ENCODE data around the gene GIGYF1. TPM values are rescaled to one million over a fixed set of nuclear protein-coding genes. Genes with fewer than 3 reads are reported as not detected.
"Not testable (repeated sequence)": the region's sequence is repeated elsewhere in the genome, so short reads cannot be mapped to it uniquely, and the experiment has no call there.

GIGYF1 gene
- total RNA-seq, 1 donor: 29.3 TPM

DNA sequence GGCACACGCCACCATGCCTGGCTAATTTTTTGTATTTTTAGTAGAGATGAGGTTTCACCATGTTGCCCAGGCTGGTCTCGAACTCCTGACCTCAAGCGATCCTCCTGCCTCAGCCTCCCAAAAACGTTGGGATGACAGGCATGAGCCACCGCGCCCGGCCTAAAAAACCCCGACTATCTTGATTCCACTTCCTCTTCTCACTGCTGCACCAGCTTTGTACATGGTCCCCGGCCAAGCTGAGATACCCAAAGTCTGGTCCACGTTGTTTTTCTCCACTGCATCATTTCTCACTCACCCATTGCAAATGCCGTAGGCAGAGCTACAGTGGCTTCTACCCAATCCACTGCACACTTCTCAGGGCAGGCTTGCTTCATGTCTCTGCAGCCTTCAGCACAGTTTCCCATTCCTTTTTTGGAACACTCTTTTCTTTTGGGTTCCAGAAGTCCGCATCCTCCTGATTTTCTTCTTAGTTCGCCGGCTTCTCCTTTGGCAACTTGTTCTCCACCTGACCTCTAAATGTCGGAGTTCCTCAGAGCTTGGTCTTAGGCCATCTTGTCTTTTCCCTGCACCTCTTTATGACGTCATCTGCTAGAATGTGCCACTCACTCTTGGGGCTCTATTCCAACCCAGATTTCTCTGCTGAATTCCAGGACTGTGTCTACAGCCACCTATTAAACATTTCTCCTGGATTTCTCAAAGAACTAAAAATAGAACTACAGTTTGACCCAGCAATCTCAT, 26.6 kb downstream of the GIGYF1 start:
- Histone ChIP-seq H3K4me1 (ENCODE audit: insufficient read depth, low read length) (no peaks in the 10 kb centered on the region), H3K27ac (ENCODE audit: low read depth, low read length) (no peak overlapping the region), H3K4me2 (ENCODE audit: insufficient read depth, low read length) (no peak overlapping the region), H3K27me3 (ENCODE audit: insufficient read depth, low read length) (peaks cover 2% of the 10 kb centered on the region), H4K20me1 (ENCODE audit: insufficient read depth, low read length) (no peaks in the 10 kb centered on the region), H3K9me3 (ENCODE audit: low read depth, low read length) (no peaks in the 10 kb centered on the region), H3K36me3 (ENCODE audit: insufficient read depth, low read length) (no peaks in the 10 kb centered on the region), H3K4me3 (ENCODE audit: insufficient read depth, low read length) (no peak overlapping the region), H2AFZ (ENCODE audit: low read length) (no peak overlapping the region), H3K79me2 (ENCODE audit: insufficient read depth, low read length) (no peaks in the 10 kb centered on the region)
- TF ChIP-seq CTCF (IDR thresholded peaks at IDR 0.05; ENCODE audit: extremely low read depth, low read depth, low read length): no peak
- peak; percentile 61 for DNase-seq (ENCODE audit: insufficient read length, low spot score, missing footprints)

- no peak for DNase-seq (ENCODE audit: insufficient read length, low spot score, missing footprints)
- Histone ChIP-seq H3K36me3 (ENCODE audit: insufficient read depth, low read length) (no peaks in the 10 kb centered on the region), H3K27me3 (ENCODE audit: insufficient read depth, low read length) (no peaks in the 10 kb centered on the region), H3K9me3 (ENCODE audit: low read depth, low read length) (no peaks in the 10 kb centered on the region), H3K79me2 (ENCODE audit: insufficient read depth, low read length) (no peaks in the 10 kb centered on the region), H3K4me3 (ENCODE audit: insufficient read depth, low read length) (no peak overlapping the region), H3K4me2 (ENCODE audit: insufficient read depth, low read length) (no peak overlapping the region), H3K4me1 (ENCODE audit: insufficient read depth, low read length) (no peaks in the 10 kb centered on the region), H4K20me1 (ENCODE audit: insufficient read depth, low read length) (no peaks in the 10 kb centered on the region), H3K27ac (ENCODE audit: low read depth, low read length) (no peak overlapping the region), H2AFZ (ENCODE audit: low read length) (no peak overlapping the region)
- TF ChIP-seq CTCF (IDR thresholded peaks at IDR 0.05; ENCODE audit: extremely low read depth, low read depth, low read length): no peak
Measured at GRCh38 chr7:100665168-100665726, 28.8 kb downstream of the GIGYF1 start.

DNA sequence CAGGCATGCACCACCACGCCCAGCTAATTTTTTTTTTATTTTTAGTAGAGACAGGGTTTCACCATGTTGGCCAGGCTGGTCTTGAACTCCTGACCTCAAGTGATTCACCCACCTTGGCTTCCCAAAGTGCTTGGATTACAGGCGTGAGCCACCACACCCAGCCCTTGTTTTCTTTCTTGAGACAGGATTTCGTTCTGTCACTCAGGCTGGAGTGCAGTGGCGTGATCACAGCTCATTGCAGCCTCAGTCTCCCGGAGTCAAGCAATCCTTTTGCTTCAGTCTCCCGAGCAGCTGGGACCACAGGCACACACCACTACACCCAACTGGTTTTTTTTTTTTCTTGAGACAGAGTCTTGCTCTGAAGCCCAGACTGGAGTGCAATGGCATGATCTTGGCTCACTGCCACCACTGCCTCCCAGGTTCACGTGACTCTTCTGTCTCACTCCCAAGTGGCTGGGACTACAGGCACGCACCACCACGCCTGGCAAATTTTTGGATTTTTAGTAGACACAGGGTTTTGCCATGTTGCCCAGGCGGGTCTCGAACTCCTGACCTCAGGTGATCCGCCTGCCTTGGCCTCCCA, 31.8 kb downstream of the GIGYF1 start:
- not testable (repeated sequence) for H3K27ac ChIP-seq (ENCODE audit: low read depth, low read length); H2AFZ ChIP-seq (ENCODE audit: low read length); H3K9me3 ChIP-seq (ENCODE audit: low read depth, low read length); H3K4me2 ChIP-seq (ENCODE audit: insufficient read depth, low read length); H3K79me2 ChIP-seq (ENCODE audit: insufficient read depth, low read length); DNase-seq (ENCODE audit: insufficient read length, low spot score, missing footprints); H3K4me1 ChIP-seq (ENCODE audit: insufficient read depth, low read length); H4K20me1 ChIP-seq (ENCODE audit: insufficient read depth, low read length); H3K4me3 ChIP-seq (ENCODE audit: insufficient read depth, low read length); H3K36me3 ChIP-seq (ENCODE audit: insufficient read depth, low read length); H3K27me3 ChIP-seq (ENCODE audit: insufficient read depth, low read length)

GRCh38 chr7:100655908-100656674, 38.0 kb downstream of the GIGYF1 start, which contains the start of gene ACTL6B:
ACTL6B (minus strand) TSS chr7:100656448; CDS start chr7:100656354, 94 bp downstream.
- no peaks in the 10 kb centered on the region for H3K4me1 ChIP-seq (ENCODE audit: insufficient read depth, low read length)
- H3K27ac ChIP-seq (ENCODE audit: low read depth, low read length): no peak within 1 kb of the TSS
- H3K4me2 ChIP-seq (ENCODE audit: insufficient read depth, low read length): no peak within 1 kb of the TSS
- peaks cover 20% of the 10 kb centered on the region for H3K27me3 ChIP-seq (ENCODE audit: insufficient read depth, low read length)
- no peak within 1 kb of the TSS for H3K4me3 ChIP-seq (ENCODE audit: insufficient read depth, low read length)
- DNase-seq (ENCODE audit: insufficient read length, low spot score, missing footprints): peak; percentile 97
- no peaks in the 10 kb centered on the region for H3K9me3 ChIP-seq (ENCODE audit: low read depth, low read length)
- H3K79me2 ChIP-seq (ENCODE audit: insufficient read depth, low read length): no peaks in the 10 kb centered on the region
- no peaks in the 10 kb centered on the region for H3K36me3 ChIP-seq (ENCODE audit: insufficient read depth, low read length)
- no peak for TF ChIP-seq CTCF (IDR thresholded peaks at IDR 0.05; ENCODE audit: extremely low read depth, low read depth, low read length)
- no peaks in the 10 kb centered on the region for H4K20me1 ChIP-seq (ENCODE audit: insufficient read depth, low read length)
- H2AFZ ChIP-seq (ENCODE audit: low read length): no peak within 1 kb of the TSS
